ENCODE results near the gene SP140L. TPM values are rescaled to one million over a fixed set of nuclear protein-coding genes. Genes with fewer than 3 reads are reported as not detected.

Gene SP140L
- total and polyA plus RNA-seq, 9 donors, result 7.1 to 31.3 (median 19.4) TPM

GRCh38 chr2:230422149-230422548, 95.2 kb downstream of the SP140L start:
- intact Hi-C loops (cut with DNase I), result no loop called here
- Histone ChIP-seq H3K4me3 (no peak overlapping the region), H3K27me3 (no peaks in the 10 kb centered on the region), H3K27ac (no peak overlapping the region), H3K36me3 (no peaks in the 10 kb centered on the region), H3K9me3 (no peaks in the 10 kb centered on the region), H3K4me1 (ENCODE audit: insufficient read depth) (peaks cover 15% of the 10 kb centered on the region)
- 80 to 87% (median 82%) methylated on average over 4 of the region's 4 CpGs for WGBS, 3 donors
- TF ChIP-seq POLR2A (IDR thresholded peaks at IDR 0.05) (no peak), CTCF (IDR thresholded peaks at IDR 0.05) (no peak), EP300 (IDR thresholded peaks at IDR 0.05) (no peak)
- DNase-seq, result no peak

DNA sequence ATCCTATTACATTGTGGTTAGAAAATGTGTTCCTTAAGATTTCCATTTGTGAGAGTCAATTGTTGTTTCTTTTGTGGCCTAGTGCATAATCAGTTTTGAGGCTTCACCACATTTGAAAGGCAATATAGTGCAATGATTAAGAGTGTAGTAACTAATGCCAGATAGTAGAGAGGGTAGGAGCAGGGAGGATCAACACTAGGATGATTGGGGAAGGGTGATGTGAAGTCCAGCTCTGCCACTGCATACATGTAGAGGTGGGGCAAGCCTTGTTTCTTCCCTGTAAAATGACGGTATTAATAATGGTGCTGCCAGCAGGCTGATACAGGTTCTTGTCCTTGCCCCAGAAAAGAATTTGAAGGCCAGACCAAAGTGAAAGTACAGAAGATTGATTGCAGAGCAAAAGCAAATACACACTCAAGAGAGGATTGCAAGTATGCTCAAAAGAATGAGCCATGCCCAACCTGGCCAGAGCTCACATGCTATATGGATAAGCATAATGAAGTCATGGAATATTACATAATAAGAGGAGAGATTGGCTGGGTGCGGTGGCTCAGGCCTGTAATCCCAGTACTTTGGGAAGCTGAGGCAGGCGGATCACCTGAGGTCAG, 97.0 kb downstream of the SP140L start:
- intact Hi-C loops (cut with DNase I), result no loop called here
- no peaks in the 10 kb centered on the region for H3K36me3 ChIP-seq
- TF ChIP-seq CTCF (IDR thresholded peaks at IDR 0.05) (no peak), EP300 (IDR thresholded peaks at IDR 0.05) (no peak), POLR2A (IDR thresholded peaks at IDR 0.05) (no peak)
- peaks cover 13% of the 10 kb centered on the region for H3K4me1 ChIP-seq (ENCODE audit: insufficient read depth)
- no peak for DNase-seq
- H3K27ac ChIP-seq, result no peak overlapping the region
- WGBS, 3 donors, result 67 to 74% (median 67%) methylated on average over 3 of the region's 3 CpGs
- no peaks in the 10 kb centered on the region for H3K9me3 ChIP-seq
- H3K27me3 ChIP-seq, result no peaks in the 10 kb centered on the region
- H3K4me3 ChIP-seq, result no peak overlapping the region

GRCh38 chr2:230425377-230425776, 98.4 kb downstream of the SP140L start:
- intact Hi-C loops (cut with DNase I), result no loop called here

DNA sequence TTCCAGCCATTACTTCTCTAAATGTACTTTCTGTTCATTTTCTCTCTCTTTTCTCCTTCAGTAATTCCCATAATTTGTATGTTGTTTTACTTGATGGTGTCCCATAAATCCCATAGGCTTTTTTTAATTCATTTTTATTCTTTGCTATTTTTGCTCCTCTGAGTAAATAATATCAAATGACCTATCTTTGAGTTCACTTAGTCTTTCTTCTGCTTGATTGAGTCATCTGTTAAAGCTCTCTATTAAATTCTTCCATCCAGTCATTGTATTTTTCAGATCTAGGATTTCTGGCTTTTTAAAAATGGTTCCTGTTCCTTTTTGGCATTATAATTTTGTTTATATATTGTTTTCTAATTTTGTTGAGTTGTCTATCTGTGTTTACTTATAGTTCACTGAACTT, 102.5 kb downstream of the SP140L start:
- Histone ChIP-seq H3K27me3 (no peaks in the 10 kb centered on the region), H3K4me3 (no peak overlapping the region), H3K36me3 (no peaks in the 10 kb centered on the region), H3K9me3 (no peaks in the 10 kb centered on the region), H3K27ac (no peak overlapping the region), H3K4me1 (ENCODE audit: insufficient read depth) (peaks cover 3% of the 10 kb centered on the region)
- intact Hi-C loops (cut with DNase I), result no loop called here
- no peak for DNase-seq
- TF ChIP-seq EP300 (IDR thresholded peaks at IDR 0.05) (no peak), CTCF (IDR thresholded peaks at IDR 0.05) (no peak), POLR2A (IDR thresholded peaks at IDR 0.05) (no peak)

More at GRCh38 chr2:230425377-230425776, 98.4 kb downstream of the SP140L start:
- H3K9me3 ChIP-seq, result no peaks in the 10 kb centered on the region
- H3K4me1 ChIP-seq (ENCODE audit: insufficient read depth), result peaks cover 11% of the 10 kb centered on the region
- TF ChIP-seq POLR2A (IDR thresholded peaks at IDR 0.05), result no peak
- no peak for TF ChIP-seq EP300 (IDR thresholded peaks at IDR 0.05)
- TF ChIP-seq CTCF (IDR thresholded peaks at IDR 0.05), result no peak
- H3K36me3 ChIP-seq, result no peaks in the 10 kb centered on the region
- 80 to 91% (median 88%) methylated on average over 1 of the region's 1 CpG for WGBS, 3 donors
- H3K27ac ChIP-seq, result no peak overlapping the region
- DNase-seq, result no peak
- H3K4me3 ChIP-seq, result no peak overlapping the region
- H3K27me3 ChIP-seq, result no peaks in the 10 kb centered on the region

Measured in ovary (tissue), 9 donors.